GM21825 (cell line): Measurements from ENCODE around the gene CASZ1.

Source experiments
- ATAC-seq: cut with Tn5 transposase; IDR thresholded peaks from one replicate; pipeline ENCODE4 v1.9.1; 2021; ENCODE audit warnings: mild to moderate bottlenecking, moderate library complexity; ENCODE audit not compliant: unreplicated experiment

CASZ1 gene

GRCh38 chr1:10659646-10660540 lies 136.6 kb downstream of the CASZ1 start:
- ATAC-seq, result no peak

- no peak for ATAC-seq
These were observed 137.2 kb downstream of the CASZ1 start for GRCh38 chr1:10659218-10659617.

GRCh38 chr1:10658396-10659066 lies 137.9 kb downstream of the CASZ1 start:
- ATAC-seq, result no peak

- no peak for ATAC-seq
These were observed 139.2 kb downstream of the CASZ1 start for GRCh38 chr1:10657088-10657847.

- ATAC-seq, result no peak
These were observed 140.0 kb downstream of the CASZ1 start for GRCh38 chr1:10656431-10656830.

GRCh38 chr1:10655002-10655401 lies 141.4 kb downstream of the CASZ1 start:
- no peak for ATAC-seq

GRCh38 chr1:10653370-10654125 lies 142.9 kb downstream of the CASZ1 start:
- no peak for ATAC-seq

GRCh38 chr1:10652626-10653025 lies 143.8 kb downstream of the CASZ1 start:
- ATAC-seq, result no peak

- no peak for ATAC-seq
These were observed 144.7 kb downstream of the CASZ1 start for GRCh38 chr1:10651793-10652192.

- no peak for ATAC-seq
These were observed 145.1 kb downstream of the CASZ1 start for GRCh38 chr1:10651389-10651766.

- ATAC-seq, result no peak
These were observed 145.7 kb downstream of the CASZ1 start for GRCh38 chr1:10650556-10651388.

- ATAC-seq, result no peak
These were observed 146.8 kb downstream of the CASZ1 start for GRCh38 chr1:10649517-10650201.

GRCh38 chr1:10648689-10649516 lies 147.5 kb downstream of the CASZ1 start:
- no peak for ATAC-seq

- no peak for ATAC-seq
These were observed 148.9 kb downstream of the CASZ1 start for GRCh38 chr1:10647414-10648170.

GRCh38 chr1:10646347-10646861 lies 150.0 kb downstream of the CASZ1 start:
- ATAC-seq, result no peak

GRCh38 chr1:10644307-10645128 lies 151.9 kb downstream of the CASZ1 start:
- no peak for ATAC-seq
